GM23338 (cell line): Measurements from ENCODE around the gene L3MBTL4. TPM values are rescaled to one million over a fixed set of nuclear protein-coding genes. Genes with fewer than 3 reads are reported as not detected.

Experiments
- ATAC-seq: fragments of 200-7000 bp; cut with Tn5 transposase; 3 replicates; pipeline ENCODE4 v1.9.1; 2020
- DNase-seq: peaks from one replicate; pipeline ENCODE4 v3.0.0-alpha.2; 2015; ENCODE audit warnings: low spot score
- H2AFZ ChIP-seq: fragments of 200-600 bp; sonication (generic); 2 replicates; pipeline ENCODE4 v1.8.0; 2016; ENCODE audit warnings: antibody characterized with exemption, mild to moderate bottlenecking, moderate library complexity
- H3F3A ChIP-seq: fragments of 200-600 bp; sonication (generic); replicated peaks from 2 replicates; pipeline ENCODE4 v1.8.0; 2017; ENCODE audit warnings: antibody characterized with exemption, mixed run types, low read depth
- H3K27ac ChIP-seq: fragments of 200-600 bp; sonication (generic); 2 replicates; pipeline ENCODE4 v1.6.1; 2016; ENCODE audit warnings: low read depth
- H3K27me3 ChIP-seq: fragments of 200-600 bp; sonication (generic); 2 replicates; pipeline ENCODE4 v1.8.0; 2016; ENCODE audit warnings: mild to moderate bottlenecking, mixed run types, moderate library complexity; ENCODE audit not compliant: insufficient read depth
- H3K36me3 ChIP-seq: fragments of 200-600 bp; sonication (generic); 2 replicates; pipeline ENCODE4 v1.8.0; 2016; ENCODE audit warnings: mild to moderate bottlenecking; ENCODE audit not compliant: insufficient read depth
- H3K4me1 ChIP-seq: fragments of 200-600 bp; sonication (generic); 2 replicates; pipeline ENCODE4 v1.8.0; 2016; ENCODE audit warnings: mild to moderate bottlenecking, moderate library complexity; ENCODE audit not compliant: insufficient read depth
- H3K4me2 ChIP-seq: fragments of 200-600 bp; sonication (generic); 2 replicates; pipeline ENCODE4 v1.7.1; 2017; ENCODE audit warnings: mixed run types
- H3K4me3 ChIP-seq: fragments of 200-600 bp; sonication (generic); 2 replicates; pipeline ENCODE4 v1.6.1; 2016; ENCODE audit warnings: mixed run types
- H3K79me2 ChIP-seq: fragments of 200-600 bp; sonication (generic); replicated peaks from 2 replicates; pipeline ENCODE4 v1.8.0; 2017; ENCODE audit warnings: mild to moderate bottlenecking; ENCODE audit not compliant: insufficient read depth
- H3K9me2 ChIP-seq: fragments of 200-600 bp; sonication (generic); 2 replicates; pipeline ENCODE4 v1.8.0; 2017; ENCODE audit not compliant: insufficient read depth
- H4K20me1 ChIP-seq: fragments of 200-600 bp; sonication (generic); replicated peaks from 2 replicates; pipeline ENCODE4 v1.8.0; 2017; ENCODE audit warnings: mild to moderate bottlenecking; ENCODE audit not compliant: insufficient read depth
- H3K27ac Mint-ChIP-seq: 2 replicates; pipeline ENCODE4 v1.8.0; 2020; ENCODE audit warnings: inconsistent platforms, mild to moderate bottlenecking, moderate library complexity, mixed read lengths
- H3K27me3 Mint-ChIP-seq: 3 replicates; pipeline ENCODE4 v1.8.0; 2022; ENCODE audit warnings: low read depth, mild to moderate bottlenecking, moderate library complexity, mixed read lengths, inconsistent platforms; ENCODE audit not compliant: insufficient read depth, poor library complexity
- H3K36me3 Mint-ChIP-seq: 3 replicates; pipeline ENCODE4 v1.8.0; 2021; ENCODE audit warnings: low read depth, mild to moderate bottlenecking, inconsistent platforms, moderate library complexity, mixed read lengths
- H3K4me1 Mint-ChIP-seq: 3 replicates; pipeline ENCODE4 v1.8.0; 2020; ENCODE audit warnings: mild to moderate bottlenecking, inconsistent platforms, mixed read lengths
- H3K4me3 Mint-ChIP-seq: 3 replicates; pipeline ENCODE4 v1.8.0; 2021; ENCODE audit warnings: moderate library complexity, mild to moderate bottlenecking, inconsistent platforms, mixed read lengths
- H3K9me3 Mint-ChIP-seq: 3 replicates; pipeline ENCODE4 v1.8.0; 2020; ENCODE audit warnings: moderate library complexity, mild to moderate bottlenecking, inconsistent platforms, mixed read lengths
- CREB1 ChIP-seq: fragments of 250-450 bp; sonication (Bioruptor Pico); IDR thresholded peaks from 2 replicates; pipeline ENCODE4 v1.5.0; 2020; ENCODE audit warnings: low read depth, mild to moderate bottlenecking, moderate library complexity
- EZH2 ChIP-seq: fragments of 200-600 bp; sonication (generic); IDR thresholded peaks from one replicate; pipeline ENCODE4 v1.8.0; 2017; ENCODE audit warnings: antibody characterized with exemption, mild to moderate bottlenecking, low read depth; ENCODE audit not compliant: unreplicated experiment
- EZH2phosphoT487 ChIP-seq: fragments of 200-600 bp; sonication (generic); IDR thresholded peaks from one replicate; pipeline ENCODE4 v1.8.1; 2018; ENCODE audit warnings: antibody characterized with exemption; ENCODE audit not compliant: unreplicated experiment
- JUNB ChIP-seq: IDR thresholded peaks from one replicate; pipeline ENCODE4 v1.6.1; 2016; ENCODE audit warnings: antibody characterized with exemption; ENCODE audit not compliant: unreplicated experiment
- NANOG ChIP-seq: IDR thresholded peaks from 2 replicates; pipeline ENCODE4 v1.6.1; 2016; ENCODE audit warnings: antibody characterized with exemption, borderline replicate concordance
- POLR2AphosphoS5 ChIP-seq: IDR thresholded peaks from 2 replicates; pipeline ENCODE4 v1.6.1; 2016; ENCODE audit warnings: antibody characterized with exemption, low read depth
- STAT1 ChIP-seq: IDR thresholded peaks from one replicate; pipeline ENCODE4 v1.6.1; 2016; ENCODE audit warnings: antibody characterized with exemption; ENCODE audit not compliant: unreplicated experiment
- ZNF114 ChIP-seq: fragments of 250-450 bp; sonication (Bioruptor Pico); IDR thresholded peaks from 2 replicates; pipeline ENCODE4 v1.5.0; 2020; ENCODE audit warnings: mild to moderate bottlenecking, moderate library complexity
- ZNF331 ChIP-seq: fragments of 250-450 bp; sonication (Bioruptor Pico); IDR thresholded peaks from 2 replicates; pipeline ENCODE4 v1.5.0; 2020; ENCODE audit warnings: low read depth, mild to moderate bottlenecking, moderate library complexity
- polyA plus RNA-seq: library from polyadenylated mRNA; unstranded; fragments of >200 nt; fragmentation: Nextera tagmentation; extraction: Ambion mirVana; gene quantifications from 2 replicates; pipeline ENCODE4 v1.2.1, GENCODE V29; 2016
- total RNA-seq: library from RNA; depleted of rRNA; stranded (reverse); fragments of >200 nt; shearing (Covaris generic); gene quantifications from 2 replicates; pipeline ENCODE4 v1.2.3, GENCODE V29; 2014
- TF ChIP-seq, protein P1 (sequence below): IDR thresholded peaks from 2 replicates; pipeline ENCODE4 v1.6.1; 2016; ENCODE audit warnings: antibody characterized with exemption
- TF ChIP-seq, protein P2 (sequence below): IDR thresholded peaks from one replicate; pipeline ENCODE4 v1.6.1; 2018; ENCODE audit warnings: antibody characterized with exemption; ENCODE audit not compliant: unreplicated experiment
- TF ChIP-seq, protein P3 (sequence below), 2 experiments: fragments of 200-600 bp in 1 of 2; sonication (generic) in 1 of 2; conservative IDR thresholded peaks; 2 replicates each; pipeline versions ENCODE4 v1.5.1 to v1.6.1; 2016 to 2017; ENCODE audit warnings: antibody characterized with exemption in 2 of 2, low read depth in 2 of 2, mild to moderate bottlenecking in 2 of 2, moderate library complexity in 1 of 2
- TF ChIP-seq, protein P4 (sequence below): fragments of 250-450 bp; sonication (Bioruptor Pico); IDR thresholded peaks from 2 replicates; pipeline ENCODE4 v1.5.0; 2020; ENCODE audit warnings: mild to moderate bottlenecking, moderate library complexity

L3MBTL4 gene
- total and polyA plus RNA-seq, 2 experiments from 2014 or later = 0.48 to 2.8 TPM

DNA sequence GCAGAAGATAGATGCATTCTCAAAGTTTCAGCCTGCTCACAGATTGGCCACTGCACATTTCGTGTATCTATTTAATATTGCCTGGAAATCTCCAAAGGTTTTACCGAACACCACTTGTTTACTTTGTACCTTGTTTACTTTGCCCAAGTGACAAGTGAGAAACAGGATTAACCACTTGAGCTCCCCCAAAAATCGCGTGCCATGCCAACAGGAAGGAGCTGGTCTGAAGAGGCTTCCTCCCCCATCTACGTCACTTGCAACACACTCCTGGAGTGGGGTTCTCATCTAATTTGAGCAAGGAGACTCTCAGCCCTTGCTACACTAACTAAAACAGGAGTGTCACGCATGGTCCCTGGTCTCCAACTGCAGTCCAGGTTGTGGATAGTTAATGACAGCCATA, 306.9 kb downstream of the L3MBTL4 start:
- Histone ChIP-seq H3K27ac (no peak overlapping the region), H3K4me2 (no peak overlapping the region), H4K20me1 (no peaks in the 10 kb centered on the region; the same call in 1 of the 2 replicates), H3K36me3 (no peaks in the 10 kb centered on the region), H3K79me2 (no peaks in the 10 kb centered on the region), H3K27me3 (no peaks in the 10 kb centered on the region), H2AFZ (no peak overlapping the region), H3K4me1 (no peaks in the 10 kb centered on the region), H3F3A (no peaks in the 10 kb centered on the region), H3K9me2 (no peaks in the 10 kb centered on the region), H3K4me3 (no peak overlapping the region)
- Mint-ChIP-seq H3K4me3 (no peak overlapping the region), H3K4me1 (peaks cover 6% of the 10 kb centered on the region; the same call in 2 of the 3 replicates), H3K27ac (no peak overlapping the region), H3K9me3 (no peaks in the 10 kb centered on the region), H3K36me3 (no peaks in the 10 kb centered on the region), H3K27me3 (peaks cover 7% of the 10 kb centered on the region)
- ATAC-seq (no peak), DNase-seq (no peak)
- TF ChIP-seq EZH2phosphoT487 = no peak
- no peak for TF ChIP-seq POLR2AphosphoS5
- TF ChIP-seq, protein P1, sequence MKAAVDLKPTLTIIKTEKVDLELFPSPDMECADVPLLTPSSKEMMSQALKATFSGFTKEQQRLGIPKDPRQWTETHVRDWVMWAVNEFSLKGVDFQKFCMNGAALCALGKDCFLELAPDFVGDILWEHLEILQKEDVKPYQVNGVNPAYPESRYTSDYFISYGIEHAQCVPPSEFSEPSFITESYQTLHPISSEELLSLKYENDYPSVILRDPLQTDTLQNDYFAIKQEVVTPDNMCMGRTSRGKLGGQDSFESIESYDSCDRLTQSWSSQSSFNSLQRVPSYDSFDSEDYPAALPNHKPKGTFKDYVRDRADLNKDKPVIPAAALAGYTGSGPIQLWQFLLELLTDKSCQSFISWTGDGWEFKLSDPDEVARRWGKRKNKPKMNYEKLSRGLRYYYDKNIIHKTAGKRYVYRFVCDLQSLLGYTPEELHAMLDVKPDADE = no peak
- TF ChIP-seq CREB1 = no peak
- no peak for TF ChIP-seq JUNB
- TF ChIP-seq, protein P2, sequence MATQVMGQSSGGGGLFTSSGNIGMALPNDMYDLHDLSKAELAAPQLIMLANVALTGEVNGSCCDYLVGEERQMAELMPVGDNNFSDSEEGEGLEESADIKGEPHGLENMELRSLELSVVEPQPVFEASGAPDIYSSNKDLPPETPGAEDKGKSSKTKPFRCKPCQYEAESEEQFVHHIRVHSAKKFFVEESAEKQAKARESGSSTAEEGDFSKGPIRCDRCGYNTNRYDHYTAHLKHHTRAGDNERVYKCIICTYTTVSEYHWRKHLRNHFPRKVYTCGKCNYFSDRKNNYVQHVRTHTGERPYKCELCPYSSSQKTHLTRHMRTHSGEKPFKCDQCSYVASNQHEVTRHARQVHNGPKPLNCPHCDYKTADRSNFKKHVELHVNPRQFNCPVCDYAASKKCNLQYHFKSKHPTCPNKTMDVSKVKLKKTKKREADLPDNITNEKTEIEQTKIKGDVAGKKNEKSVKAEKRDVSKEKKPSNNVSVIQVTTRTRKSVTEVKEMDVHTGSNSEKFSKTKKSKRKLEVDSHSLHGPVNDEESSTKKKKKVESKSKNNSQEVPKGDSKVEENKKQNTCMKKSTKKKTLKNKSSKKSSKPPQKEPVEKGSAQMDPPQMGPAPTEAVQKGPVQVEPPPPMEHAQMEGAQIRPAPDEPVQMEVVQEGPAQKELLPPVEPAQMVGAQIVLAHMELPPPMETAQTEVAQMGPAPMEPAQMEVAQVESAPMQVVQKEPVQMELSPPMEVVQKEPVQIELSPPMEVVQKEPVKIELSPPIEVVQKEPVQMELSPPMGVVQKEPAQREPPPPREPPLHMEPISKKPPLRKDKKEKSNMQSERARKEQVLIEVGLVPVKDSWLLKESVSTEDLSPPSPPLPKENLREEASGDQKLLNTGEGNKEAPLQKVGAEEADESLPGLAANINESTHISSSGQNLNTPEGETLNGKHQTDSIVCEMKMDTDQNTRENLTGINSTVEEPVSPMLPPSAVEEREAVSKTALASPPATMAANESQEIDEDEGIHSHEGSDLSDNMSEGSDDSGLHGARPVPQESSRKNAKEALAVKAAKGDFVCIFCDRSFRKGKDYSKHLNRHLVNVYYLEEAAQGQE = no peak
- no peak for TF ChIP-seq ZNF114 (CRISPR knock-in tag)
- no peak for TF ChIP-seq STAT1
- TF ChIP-seq NANOG = no peak
- TF ChIP-seq ZNF331 = no peak
- no peak for TF ChIP-seq EZH2
- TF ChIP-seq, protein P3, sequence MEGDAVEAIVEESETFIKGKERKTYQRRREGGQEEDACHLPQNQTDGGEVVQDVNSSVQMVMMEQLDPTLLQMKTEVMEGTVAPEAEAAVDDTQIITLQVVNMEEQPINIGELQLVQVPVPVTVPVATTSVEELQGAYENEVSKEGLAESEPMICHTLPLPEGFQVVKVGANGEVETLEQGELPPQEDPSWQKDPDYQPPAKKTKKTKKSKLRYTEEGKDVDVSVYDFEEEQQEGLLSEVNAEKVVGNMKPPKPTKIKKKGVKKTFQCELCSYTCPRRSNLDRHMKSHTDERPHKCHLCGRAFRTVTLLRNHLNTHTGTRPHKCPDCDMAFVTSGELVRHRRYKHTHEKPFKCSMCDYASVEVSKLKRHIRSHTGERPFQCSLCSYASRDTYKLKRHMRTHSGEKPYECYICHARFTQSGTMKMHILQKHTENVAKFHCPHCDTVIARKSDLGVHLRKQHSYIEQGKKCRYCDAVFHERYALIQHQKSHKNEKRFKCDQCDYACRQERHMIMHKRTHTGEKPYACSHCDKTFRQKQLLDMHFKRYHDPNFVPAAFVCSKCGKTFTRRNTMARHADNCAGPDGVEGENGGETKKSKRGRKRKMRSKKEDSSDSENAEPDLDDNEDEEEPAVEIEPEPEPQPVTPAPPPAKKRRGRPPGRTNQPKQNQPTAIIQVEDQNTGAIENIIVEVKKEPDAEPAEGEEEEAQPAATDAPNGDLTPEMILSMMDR (conservative IDR thresholded peaks at IDR 0.05; ENCODE audit: low read depth in 2 of 2) = no peak
- TF ChIP-seq, protein P4, sequence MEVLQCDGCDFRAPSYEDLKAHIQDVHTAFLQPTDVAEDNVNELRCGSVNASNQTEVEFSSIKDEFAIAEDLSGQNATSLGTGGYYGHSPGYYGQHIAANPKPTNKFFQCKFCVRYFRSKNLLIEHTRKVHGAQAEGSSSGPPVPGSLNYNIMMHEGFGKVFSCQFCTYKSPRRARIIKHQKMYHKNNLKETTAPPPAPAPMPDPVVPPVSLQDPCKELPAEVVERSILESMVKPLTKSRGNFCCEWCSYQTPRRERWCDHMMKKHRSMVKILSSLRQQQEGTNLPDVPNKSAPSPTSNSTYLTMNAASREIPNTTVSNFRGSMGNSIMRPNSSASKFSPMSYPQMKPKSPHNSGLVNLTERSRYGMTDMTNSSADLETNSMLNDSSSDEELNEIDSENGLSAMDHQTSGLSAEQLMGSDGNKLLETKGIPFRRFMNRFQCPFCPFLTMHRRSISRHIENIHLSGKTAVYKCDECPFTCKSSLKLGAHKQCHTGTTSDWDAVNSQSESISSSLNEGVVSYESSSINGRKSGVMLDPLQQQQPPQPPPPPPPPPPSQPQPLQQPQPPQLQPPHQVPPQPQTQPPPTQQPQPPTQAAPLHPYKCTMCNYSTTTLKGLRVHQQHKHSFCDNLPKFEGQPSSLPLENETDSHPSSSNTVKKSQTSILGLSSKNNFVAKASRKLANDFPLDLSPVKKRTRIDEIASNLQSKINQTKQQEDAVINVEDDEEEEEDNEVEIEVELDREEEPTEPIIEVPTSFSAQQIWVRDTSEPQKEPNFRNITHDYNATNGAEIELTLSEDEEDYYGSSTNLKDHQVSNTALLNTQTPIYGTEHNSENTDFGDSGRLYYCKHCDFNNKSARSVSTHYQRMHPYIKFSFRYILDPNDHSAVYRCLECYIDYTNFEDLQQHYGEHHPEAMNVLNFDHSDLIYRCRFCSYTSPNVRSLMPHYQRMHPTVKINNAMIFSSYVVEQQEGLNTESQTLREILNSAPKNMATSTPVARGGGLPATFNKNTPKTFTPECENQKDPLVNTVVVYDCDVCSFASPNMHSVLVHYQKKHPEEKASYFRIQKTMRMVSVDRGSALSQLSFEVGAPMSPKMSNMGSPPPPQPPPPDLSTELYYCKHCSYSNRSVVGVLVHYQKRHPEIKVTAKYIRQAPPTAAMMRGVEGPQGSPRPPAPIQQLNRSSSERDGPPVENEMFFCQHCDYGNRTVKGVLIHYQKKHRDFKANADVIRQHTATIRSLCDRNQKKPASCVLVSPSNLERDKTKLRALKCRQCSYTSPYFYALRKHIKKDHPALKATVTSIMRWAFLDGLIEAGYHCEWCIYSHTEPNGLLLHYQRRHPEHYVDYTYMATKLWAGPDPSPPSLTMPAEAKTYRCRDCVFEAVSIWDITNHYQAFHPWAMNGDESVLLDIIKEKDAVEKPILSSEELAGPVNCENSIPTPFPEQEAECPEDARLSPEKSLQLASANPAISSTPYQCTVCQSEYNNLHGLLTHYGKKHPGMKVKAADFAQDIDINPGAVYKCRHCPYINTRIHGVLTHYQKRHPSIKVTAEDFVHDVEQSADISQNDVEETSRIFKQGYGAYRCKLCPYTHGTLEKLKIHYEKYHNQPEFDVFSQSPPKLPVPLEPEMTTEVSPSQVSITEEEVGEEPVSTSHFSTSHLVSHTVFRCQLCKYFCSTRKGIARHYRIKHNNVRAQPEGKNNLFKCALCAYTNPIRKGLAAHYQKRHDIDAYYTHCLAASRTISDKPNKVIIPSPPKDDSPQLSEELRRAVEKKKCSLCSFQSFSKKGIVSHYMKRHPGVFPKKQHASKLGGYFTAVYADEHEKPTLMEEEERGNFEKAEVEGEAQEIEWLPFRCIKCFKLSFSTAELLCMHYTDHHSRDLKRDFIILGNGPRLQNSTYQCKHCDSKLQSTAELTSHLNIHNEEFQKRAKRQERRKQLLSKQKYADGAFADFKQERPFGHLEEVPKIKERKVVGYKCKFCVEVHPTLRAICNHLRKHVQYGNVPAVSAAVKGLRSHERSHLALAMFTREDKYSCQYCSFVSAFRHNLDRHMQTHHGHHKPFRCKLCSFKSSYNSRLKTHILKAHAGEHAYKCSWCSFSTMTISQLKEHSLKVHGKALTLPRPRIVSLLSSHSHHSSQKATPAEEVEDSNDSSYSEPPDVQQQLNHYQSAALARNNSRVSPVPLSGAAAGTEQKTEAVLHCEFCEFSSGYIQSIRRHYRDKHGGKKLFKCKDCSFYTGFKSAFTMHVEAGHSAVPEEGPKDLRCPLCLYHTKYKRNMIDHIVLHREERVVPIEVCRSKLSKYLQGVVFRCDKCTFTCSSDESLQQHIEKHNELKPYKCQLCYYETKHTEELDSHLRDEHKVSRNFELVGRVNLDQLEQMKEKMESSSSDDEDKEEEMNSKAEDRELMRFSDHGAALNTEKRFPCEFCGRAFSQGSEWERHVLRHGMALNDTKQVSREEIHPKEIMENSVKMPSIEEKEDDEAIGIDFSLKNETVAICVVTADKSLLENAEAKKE (CRISPR knock-in tag) = no peak
